T-cell (primary cell): ENCODE data around the gene CLDN18. TPM values are rescaled to one million over a fixed set of nuclear protein-coding genes. Genes with fewer than 3 reads are reported as not detected.

Source experiments
- ATAC-seq, 4 experiments: fragments of 200-7000 bp in 3 of 4; fragments of 150-1000 bp in 1 of 4; cut with Tn5 transposase; replicated peaks in 1 of 4; 1 replicate in 3 of 4; 2 replicates in 1 of 4; pipeline ENCODE4 v1.10.0; 2021; ENCODE audit warnings: moderate library complexity in 3 of 4, mild to moderate bottlenecking in 2 of 4, moderate number of reproducible peaks in 1 of 4
- CTCF ChIA-PET, 2 donors: fragments of 300-600 bp; sonication (Branson Sonifier 250); formaldehyde crosslinking; loops; one replicate each; lab custom pipeline; 2022; ENCODE audit warnings: antibody characterized with exemption in 2 of 2; lab: Charles Lee
- POLR2A ChIA-PET, 2 donors: fragments of 300-600 bp; sonication (Branson Sonifier 250); formaldehyde crosslinking; loops; one replicate each; lab custom pipeline; 2022; ENCODE audit warnings: antibody characterized with exemption in 2 of 2; lab: Charles Lee
- DNase-seq, 35 experiments: peaks; one replicate each; pipeline versions ENCODE4 v3.0.0 to v3.0.0-alpha.2; 2013 to 2023
- H3K27ac ChIP-seq: one replicate; pipeline ENCODE4 v1.5.1; 2013; ENCODE audit warnings: low read length
- H3K27me3 ChIP-seq, 2 experiments: replicated peaks in 1 of 2; 1 replicate in 1 of 2; 2 replicates in 1 of 2; pipeline versions ENCODE4 v1.6.1 to v1.7.0; 2013; ENCODE audit warnings: low read length in 1 of 2, mixed read lengths in 1 of 2; ENCODE audit not compliant: control insufficient read depth in 2 of 2, insufficient read depth in 2 of 2; ENCODE audit errors: extremely low read depth in 1 of 2
- H3K36me3 ChIP-seq, 2 donors: 1 replicate in 1 of 2; 2 replicates in 1 of 2; pipeline versions ENCODE4 v1.6.1 to v1.7.0; 2013; ENCODE audit warnings: low read length in 1 of 2; ENCODE audit not compliant: control insufficient read depth in 2 of 2, insufficient read depth in 1 of 2; ENCODE audit errors: extremely low read depth in 1 of 2
- H3K4me1 ChIP-seq, 2 experiments: 1 replicate in 1 of 2; 2 replicates in 1 of 2; pipeline versions ENCODE4 v1.6.1 to v1.7.0; 2013; ENCODE audit warnings: low read length in 2 of 2, mixed read lengths in 1 of 2; ENCODE audit not compliant: insufficient read depth in 2 of 2, control insufficient read depth in 1 of 2; ENCODE audit errors: extremely low read depth in 1 of 2
- H3K4me3 ChIP-seq, 2 donors: 1 replicate in 1 of 2; 2 replicates in 1 of 2; pipeline versions ENCODE4 v1.5.1 to v1.7.0; 2013; ENCODE audit warnings: mild to moderate bottlenecking in 2 of 2, low read length in 1 of 2, moderate library complexity in 1 of 2; ENCODE audit not compliant: control insufficient read depth in 1 of 2; ENCODE audit errors: extremely low read depth in 1 of 2
- H3K9me3 ChIP-seq: 2 replicates; pipeline ENCODE4 v1.7.0; 2013
- H3K27ac Mint-ChIP-seq, 2 donors: one replicate each; pipeline ENCODE4 v1.8.0; 2020 to 2021; ENCODE audit warnings: mild to moderate bottlenecking in 2 of 2, mixed read lengths in 2 of 2
- H3K27me3 Mint-ChIP-seq, 2 donors: one replicate each; pipeline ENCODE4 v1.8.0; 2021 to 2022; ENCODE audit warnings: mixed read lengths in 2 of 2
- H3K36me3 Mint-ChIP-seq: one replicate; pipeline ENCODE4 v1.8.0; 2021; ENCODE audit warnings: mixed read lengths
- H3K4me1 Mint-ChIP-seq, 3 donors: one replicate each; pipeline ENCODE4 v1.8.0; 2020 to 2022; ENCODE audit warnings: mixed read lengths in 3 of 3, mild to moderate bottlenecking in 1 of 3
- H3K4me3 Mint-ChIP-seq, 3 donors: one replicate each; pipeline ENCODE4 v1.8.0; 2020 to 2022; ENCODE audit warnings: mild to moderate bottlenecking in 3 of 3, mixed read lengths in 3 of 3, moderate library complexity in 3 of 3
- H3K9me3 Mint-ChIP-seq, 3 donors: one replicate each; pipeline ENCODE4 v1.8.0; 2020 to 2022; ENCODE audit warnings: mixed read lengths in 3 of 3
- WGBS: methylation state at CpG from one replicate; pipeline ENCODE4 v1.1.5; 2013; ENCODE audit warnings: missing lambda C conversion rate; ENCODE audit not compliant: insufficient coverage; 5-methylcytosine and 5-hydroxymethylcytosine counted together
- total RNA-seq, 35 experiments: library from RNA in 6 of 35; stranded (reverse) in 6 of 35; fragments of 120-200 nt in 1 of 35; gene quantifications; one replicate each; pipeline versions ENCODE4 v1.2.1 to v1.2.4 and lab custom pipeline; 2013 to 2026

The CLDN18 gene
- total RNA-seq, 5 donors from 2014 or later (not counting 1 experiment from before 2014, with no cell fraction given): 0.18 to 0.47 (median 0.23) TPM; not detected in 2

GRCh38 chr3:138043266-138044029, 33.5 kb downstream of the CLDN18 start:
- CTCF ChIA-PET: interaction anchor here in 1 of 2 donors (0.6 kb wide), 1 partner anchor 111 kb away, joined by 6 read pairs; no protein-coding TSS in a partner anchor
- Mint-ChIP-seq H3K27ac (no peak overlapping the region), H3K27me3 (peaks cover 19 to 20% of the 10 kb centered on the region in 2 donors)

DNA sequence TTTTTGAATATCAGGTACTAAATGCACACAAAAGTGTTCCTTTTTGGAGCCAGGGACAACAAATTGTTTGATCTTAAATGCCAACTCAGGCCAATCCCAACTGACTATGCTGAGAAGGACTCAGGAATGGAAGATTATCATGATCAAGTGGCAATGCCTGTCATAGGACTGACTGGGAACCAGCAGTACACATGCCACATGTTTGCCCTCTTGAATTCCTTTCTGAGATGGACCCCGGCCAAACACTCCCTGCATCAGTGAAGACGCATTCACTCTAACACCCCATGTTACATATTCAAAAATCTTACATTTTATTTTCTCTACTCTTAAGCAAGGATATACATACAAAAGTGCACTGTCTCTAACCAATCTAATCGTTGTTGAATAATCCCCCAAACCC, 36.1 kb downstream of the CLDN18 start:
- ATAC-seq (no peak), DNase-seq (no peak)
- 89% methylated on average over 1 of the region's 3 CpGs for WGBS
- Histone ChIP-seq H3K9me3 (no peaks in the 10 kb centered on the region), H3K36me3 (no peaks in the 10 kb centered on the region), H3K4me1 (no peaks in the 10 kb centered on the region), H3K27ac (no peak overlapping the region), H3K4me3 (no peak overlapping the region), H3K27me3 (peaks cover 0 to 4% of the 10 kb centered on the region in 2 experiments)
- ChIA-PET CTCF (no interaction called here), POLR2A (no interaction called here)
- H3K36me3 Mint-ChIP-seq: no peaks in the 10 kb centered on the region
- no peaks in the 10 kb centered on the region for H3K9me3 Mint-ChIP-seq
- H3K27me3 Mint-ChIP-seq: peaks cover 16 to 19% of the 10 kb centered on the region in 2 donors
- H3K27ac Mint-ChIP-seq: no peak overlapping the region
- no peaks in the 10 kb centered on the region for H3K4me1 Mint-ChIP-seq
- H3K4me3 Mint-ChIP-seq: no peak overlapping the region

More at GRCh38 chr3:138043266-138044029, 33.5 kb downstream of the CLDN18 start:
- Histone ChIP-seq H3K27ac (no peak overlapping the region), H3K36me3 (no peaks in the 10 kb centered on the region), H3K27me3 (peaks cover 0 to 3% of the 10 kb centered on the region in 2 experiments), H3K4me3 (no peak overlapping the region), H3K9me3 (no peaks in the 10 kb centered on the region), H3K4me1 (no peaks in the 10 kb centered on the region)
- ATAC-seq (no peak), DNase-seq (no peak)
- POLR2A ChIA-PET: no interaction called here
- Mint-ChIP-seq H3K4me1 (no peaks in the 10 kb centered on the region), H3K36me3 (no peaks in the 10 kb centered on the region), H3K4me3 (no peak overlapping the region), H3K9me3 (no peaks in the 10 kb centered on the region)
- 87% methylated on average over 3 of the region's 3 CpGs for WGBS

- Histone ChIP-seq H3K27ac (no peak overlapping the region), H3K36me3 (no peaks in the 10 kb centered on the region), H3K27me3 (peaks cover 0 to 10% of the 10 kb centered on the region in 2 experiments), H3K4me1 (no peaks in the 10 kb centered on the region), H3K9me3 (no peaks in the 10 kb centered on the region), H3K4me3 (no peak overlapping the region)
- POLR2A ChIA-PET: no interaction called here
- Mint-ChIP-seq H3K27ac (no peak overlapping the region), H3K36me3 (no peaks in the 10 kb centered on the region), H3K4me1 (no peaks in the 10 kb centered on the region), H3K27me3 (peaks cover 16 to 25% of the 10 kb centered on the region in 2 donors), H3K4me3 (no peak overlapping the region), H3K9me3 (no peaks in the 10 kb centered on the region)
- 39% methylated on average over 2 of the region's 3 CpGs for WGBS
- DNase-seq (no peak), ATAC-seq (no peak)
- CTCF ChIA-PET: no interaction called here
Measured at GRCh38 chr3:138046955-138047354, 37.0 kb downstream of the CLDN18 start.

GRCh38 chr3:138047596-138048158, 37.7 kb downstream of the CLDN18 start:
- Histone ChIP-seq H3K9me3 (no peaks in the 10 kb centered on the region), H3K27me3 (peaks cover 0 to 13% of the 10 kb centered on the region in 2 experiments), H3K4me3 (no peak overlapping the region), H3K36me3 (no peaks in the 10 kb centered on the region), H3K4me1 (no peaks in the 10 kb centered on the region), H3K27ac (no peak overlapping the region)
- peaks cover 18 to 25% of the 10 kb centered on the region in 2 donors for H3K27me3 Mint-ChIP-seq
- H3K4me3 Mint-ChIP-seq: no peak overlapping the region
- ATAC-seq: no peak
- POLR2A ChIA-PET: no interaction called here
- DNase-seq: no peak
- no peaks in the 10 kb centered on the region for H3K36me3 Mint-ChIP-seq
- no peaks in the 10 kb centered on the region for H3K9me3 Mint-ChIP-seq
- 85% methylated on average over 3 of the region's 5 CpGs for WGBS
- CTCF ChIA-PET: no interaction called here
- no peak overlapping the region for H3K27ac Mint-ChIP-seq
- no peaks in the 10 kb centered on the region for H3K4me1 Mint-ChIP-seq

- DNase-seq (no peak), ATAC-seq (no peak)
- no peaks in the 10 kb centered on the region for H3K4me1 Mint-ChIP-seq
- H3K4me3 ChIP-seq: no peak overlapping the region
- CTCF ChIA-PET: no interaction called here
- no peaks in the 10 kb centered on the region for H3K9me3 Mint-ChIP-seq
- peaks cover 0 to 15% of the 10 kb centered on the region in 2 experiments for H3K27me3 ChIP-seq
- H3K27ac ChIP-seq: no peak overlapping the region
- no peak overlapping the region for H3K27ac Mint-ChIP-seq
- POLR2A ChIA-PET: no interaction called here
- no peaks in the 10 kb centered on the region for H3K4me1 ChIP-seq
- 97% methylated on average over 8 of the region's 9 CpGs for WGBS
- no peaks in the 10 kb centered on the region for H3K9me3 ChIP-seq
- H3K36me3 Mint-ChIP-seq: no peaks in the 10 kb centered on the region
- H3K4me3 Mint-ChIP-seq: no peak overlapping the region
- H3K36me3 ChIP-seq: no peaks in the 10 kb centered on the region
- peaks cover 24 to 33% of the 10 kb centered on the region in 2 donors for H3K27me3 Mint-ChIP-seq
Measured at GRCh38 chr3:138049157-138049919, 39.4 kb downstream of the CLDN18 start.
